HG02642 (cell line): ENCODE results near the gene HMGCLL1.
A peak's percentile ranks its signal among the peaks of the same experiment; 100 is the strongest.

Experiments
- ATAC-seq: cut with Tn5 transposase; IDR thresholded peaks from one replicate; pipeline ENCODE4 v1.9.1; 2021; ENCODE audit warnings: mild to moderate bottlenecking; ENCODE audit not compliant: unreplicated experiment, poor library complexity

Gene HMGCLL1

DNA sequence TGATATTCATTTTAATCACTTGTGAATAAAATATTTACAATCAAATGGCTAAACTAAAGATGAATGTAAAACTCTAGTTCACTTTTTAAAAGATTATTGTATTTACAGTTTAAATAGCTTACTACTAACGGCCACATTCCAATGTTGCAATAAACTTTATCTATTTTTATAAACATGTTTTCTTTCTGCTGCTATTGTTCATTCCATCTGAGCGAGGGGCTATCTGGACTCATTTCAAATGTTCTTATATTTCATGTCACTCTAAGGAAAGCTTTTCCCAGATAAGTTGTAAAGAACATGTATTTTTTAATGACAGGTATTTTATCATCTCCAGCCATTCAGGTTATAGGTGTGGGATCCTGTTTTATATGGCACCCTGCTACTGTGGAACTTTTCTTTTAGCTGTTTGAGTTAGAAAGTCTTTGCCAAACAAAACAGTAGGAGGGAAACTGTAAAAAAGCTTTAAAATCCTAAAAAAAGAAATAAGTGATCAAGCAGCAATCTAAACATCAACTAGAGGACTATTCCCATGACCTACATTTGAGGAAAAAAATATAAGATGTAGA is 42.5 kb downstream of the HMGCLL1 start:
- ATAC-seq = no peak

DNA sequence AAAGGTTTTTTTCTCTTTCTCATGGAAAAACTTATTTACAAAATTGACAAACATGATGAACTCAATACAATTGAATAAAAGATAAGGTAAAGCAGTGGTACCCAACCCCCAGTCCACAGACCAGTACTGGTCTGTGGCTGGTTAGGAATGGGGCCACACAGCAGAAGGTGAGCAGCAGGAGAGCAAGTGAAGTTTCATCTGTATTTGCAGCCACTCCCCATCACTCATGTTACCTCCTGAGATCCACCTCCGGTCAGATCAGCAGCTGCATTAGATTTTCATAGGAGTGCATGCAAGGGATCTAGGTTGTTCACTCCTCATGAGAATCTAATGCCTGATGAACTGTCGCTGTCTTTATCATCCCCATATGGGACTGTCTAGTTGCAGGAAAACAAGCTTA is 47.5 kb downstream of the HMGCLL1 start:
- no peak for ATAC-seq

DNA sequence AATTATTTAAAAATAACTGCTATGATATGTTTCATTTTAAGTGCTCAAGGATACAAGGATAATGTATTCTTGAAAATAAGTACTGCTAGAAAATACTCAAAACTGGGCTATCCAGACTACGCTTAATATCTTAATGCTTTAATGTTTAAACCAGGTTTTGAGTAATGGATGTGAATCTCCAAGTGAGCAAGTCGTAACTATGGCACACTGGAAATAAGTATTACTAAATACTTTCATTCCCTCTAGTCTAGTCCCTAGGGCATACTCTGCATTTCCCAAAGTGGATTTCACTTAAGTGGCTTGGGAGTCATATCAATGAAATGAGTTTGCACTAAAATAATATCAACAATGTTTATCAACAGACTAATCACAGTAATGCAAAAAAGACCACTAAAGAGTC is 48.1 kb downstream of the HMGCLL1 start:
- no peak for ATAC-seq

DNA sequence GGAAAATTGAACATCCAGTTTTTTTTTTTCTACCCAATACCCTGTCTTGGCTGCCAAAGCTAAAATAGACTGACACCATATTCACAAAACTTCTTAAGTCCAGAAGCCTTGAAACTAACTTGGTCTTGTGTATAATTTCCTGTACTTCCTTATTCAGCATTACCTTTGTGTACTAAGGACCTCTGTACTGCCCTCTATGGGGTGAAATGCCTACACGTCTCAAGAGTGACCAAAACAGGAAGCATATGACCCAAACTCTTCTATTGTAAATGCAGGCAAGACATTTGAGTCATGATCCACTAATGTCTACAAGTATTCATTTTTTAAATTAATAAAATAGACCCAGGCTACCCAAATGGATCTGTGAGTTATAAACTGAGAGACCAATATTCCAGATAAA is 50.4 kb downstream of the HMGCLL1 start:
- peak; percentile 70 for ATAC-seq

DNA sequence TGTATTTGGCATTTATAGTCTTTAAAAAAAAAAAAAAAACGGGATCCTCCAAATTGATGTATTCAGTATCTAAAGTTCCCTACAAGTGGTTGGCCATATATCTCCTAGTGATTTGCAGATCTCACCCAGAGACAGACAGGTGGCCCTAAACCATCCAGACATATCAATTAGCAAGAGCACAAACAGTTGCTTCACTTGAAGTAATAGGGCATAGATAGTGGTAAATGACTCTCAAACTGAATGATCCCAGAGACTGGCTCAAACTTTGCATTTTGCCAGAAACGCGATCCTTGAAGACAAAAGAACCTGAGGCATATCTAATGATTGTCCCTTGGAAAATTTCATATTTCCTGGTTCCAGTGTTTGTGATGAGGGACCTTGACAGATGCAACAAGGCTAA is 54.6 kb downstream of the HMGCLL1 start:
- no peak for ATAC-seq

DNA sequence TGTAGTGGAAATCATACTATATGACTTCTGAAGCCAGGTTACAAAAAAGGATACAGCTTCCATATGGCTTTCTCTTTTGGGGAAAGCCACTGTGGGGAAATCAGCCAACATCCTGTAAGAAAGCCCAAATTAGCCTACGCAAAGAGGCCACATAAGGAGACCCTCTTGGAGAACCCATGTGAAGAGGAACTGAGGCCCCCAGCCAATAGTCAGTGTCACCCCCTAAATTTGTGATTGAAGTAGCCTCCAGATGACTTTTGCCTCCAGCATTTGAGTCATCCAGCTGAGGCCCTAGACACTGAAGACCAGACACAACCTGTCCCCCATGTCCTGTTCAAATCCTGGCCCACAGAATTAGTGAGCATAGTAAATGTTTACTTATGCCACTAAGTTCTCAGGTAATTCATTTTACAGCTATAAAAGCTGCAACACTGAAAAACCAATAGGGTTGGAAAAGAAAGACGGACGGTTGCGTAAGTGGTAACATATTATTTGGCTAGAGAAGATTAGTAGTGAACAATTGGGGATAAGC is 60.4 kb downstream of the HMGCLL1 start:
- no peak for ATAC-seq

DNA sequence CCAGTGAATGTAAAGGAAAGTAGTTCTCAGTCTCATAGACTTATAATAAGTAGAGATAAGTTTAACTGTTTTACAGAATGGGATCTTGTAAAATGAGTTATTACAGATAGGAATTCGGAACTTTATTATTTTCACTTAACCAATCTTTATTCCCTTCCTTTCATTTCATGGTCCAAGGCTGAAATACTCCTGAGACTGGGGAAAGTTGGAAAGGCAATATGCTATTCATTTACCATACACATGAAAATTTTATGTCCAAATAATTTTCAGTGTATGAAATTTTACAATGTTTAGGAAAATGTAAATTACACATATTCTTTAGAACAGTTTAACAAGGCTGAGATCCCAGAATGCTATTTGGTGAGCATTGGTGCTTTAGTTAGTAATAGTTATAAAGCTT is 62.3 kb downstream of the HMGCLL1 start:
- ATAC-seq = no peak

DNA sequence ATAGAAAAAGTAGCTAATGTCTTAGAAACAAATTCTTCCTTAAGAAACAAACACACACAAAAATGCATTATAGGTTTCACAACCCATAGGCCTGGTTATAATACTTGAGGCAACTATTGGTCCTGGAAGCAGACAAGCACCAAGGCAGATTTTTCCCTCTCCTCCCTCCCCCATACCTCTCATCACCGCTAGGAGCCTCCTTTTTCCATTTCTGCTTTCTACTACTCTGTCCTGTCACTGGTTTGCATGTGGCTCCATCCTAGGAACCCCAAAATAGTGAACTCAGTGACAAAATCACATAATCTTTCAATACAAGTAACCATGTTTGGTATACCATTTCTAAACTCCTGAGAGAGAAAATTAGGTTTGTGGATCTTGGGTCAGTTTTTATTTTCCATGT is 66.1 kb downstream of the HMGCLL1 start:
- ATAC-seq = no peak

DNA sequence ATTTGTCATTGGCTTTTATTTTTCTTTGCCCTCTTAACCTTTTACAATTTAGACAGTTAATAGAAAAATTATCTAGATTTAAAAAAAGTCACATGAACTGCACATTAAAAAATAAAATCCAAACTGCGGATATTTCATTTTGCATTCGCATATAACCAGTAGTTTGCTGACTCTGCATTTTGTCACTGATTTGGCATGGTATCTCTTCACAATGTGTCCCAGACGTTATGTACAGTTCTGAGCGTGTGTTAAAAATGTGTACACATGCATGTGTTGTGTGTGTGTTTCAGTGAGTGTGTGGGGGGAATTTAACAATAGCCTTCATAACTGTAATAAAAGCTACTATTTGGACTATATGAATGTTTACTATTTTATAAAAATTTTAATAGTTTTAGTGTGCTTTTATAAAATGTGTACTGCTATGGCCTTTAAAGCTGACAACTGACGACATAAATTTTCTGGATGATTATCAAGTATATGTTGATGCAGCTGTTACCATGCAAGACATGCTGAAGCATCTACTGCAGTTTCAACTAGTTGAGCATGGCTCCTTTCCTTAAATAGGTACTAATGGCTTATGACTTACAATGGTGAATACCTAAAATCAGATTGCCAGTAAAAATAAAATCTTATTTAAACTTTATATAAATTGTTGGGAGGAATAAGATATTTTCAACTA is 67.7 kb downstream of the HMGCLL1 start:
- ATAC-seq = no peak

DNA sequence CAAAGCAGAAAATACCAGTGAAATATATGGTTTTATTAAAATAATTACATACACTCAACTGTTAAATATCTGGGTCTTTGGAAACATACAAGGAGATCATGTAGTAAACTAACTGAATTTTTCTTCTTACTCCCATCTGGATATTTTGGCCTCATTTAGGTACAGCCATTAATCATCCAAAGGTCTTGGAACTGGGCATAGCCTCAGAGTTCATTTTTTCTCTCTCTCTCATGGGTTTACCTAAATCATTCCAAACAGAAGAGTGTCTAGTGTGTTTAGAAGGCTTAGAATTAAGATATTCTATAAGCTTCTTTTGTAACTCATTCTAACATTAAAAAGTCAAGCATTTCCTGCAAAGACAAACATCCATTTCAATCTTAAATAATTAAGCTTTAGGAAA is 79.4 kb downstream of the HMGCLL1 start:
- ATAC-seq = no peak

DNA sequence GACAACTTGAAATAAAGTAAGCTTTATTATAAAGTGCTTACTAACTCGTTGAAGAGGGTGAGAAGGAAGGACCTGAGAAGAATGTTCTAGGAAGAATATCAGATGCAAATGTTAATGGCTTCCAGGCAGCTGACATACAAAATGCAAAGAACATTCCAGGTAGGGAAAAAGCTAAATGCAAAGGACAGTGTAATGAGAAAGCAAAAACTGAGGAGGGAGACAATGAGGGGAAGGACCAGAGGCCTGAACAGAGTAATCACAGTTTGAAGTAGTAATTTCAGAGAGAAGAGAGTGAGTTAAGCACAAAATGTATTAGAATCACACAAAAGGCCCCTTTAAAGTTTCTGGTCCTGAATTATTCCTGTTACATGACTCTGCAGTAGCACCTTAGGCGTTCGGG is 81.3 kb downstream of the HMGCLL1 start:
- no peak for ATAC-seq

DNA sequence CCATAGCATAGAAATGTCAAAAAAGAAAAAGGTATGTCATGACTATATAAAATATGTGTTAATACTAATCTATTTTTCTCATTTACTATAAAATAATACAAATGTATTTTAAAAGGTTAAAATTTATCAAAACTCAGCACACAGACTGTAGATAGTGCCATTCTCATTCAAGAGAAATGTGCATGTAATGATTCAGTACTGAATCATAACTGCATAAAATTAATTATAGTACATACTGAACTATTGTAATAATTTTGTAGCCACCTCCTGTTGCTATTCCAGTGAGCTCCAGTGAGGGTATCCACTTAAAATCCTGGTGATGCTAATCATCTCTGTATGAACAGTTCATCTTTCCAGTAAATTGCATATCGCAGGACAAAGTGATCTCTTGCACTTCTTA is 82.8 kb downstream of the HMGCLL1 start:
- no peak for ATAC-seq

DNA sequence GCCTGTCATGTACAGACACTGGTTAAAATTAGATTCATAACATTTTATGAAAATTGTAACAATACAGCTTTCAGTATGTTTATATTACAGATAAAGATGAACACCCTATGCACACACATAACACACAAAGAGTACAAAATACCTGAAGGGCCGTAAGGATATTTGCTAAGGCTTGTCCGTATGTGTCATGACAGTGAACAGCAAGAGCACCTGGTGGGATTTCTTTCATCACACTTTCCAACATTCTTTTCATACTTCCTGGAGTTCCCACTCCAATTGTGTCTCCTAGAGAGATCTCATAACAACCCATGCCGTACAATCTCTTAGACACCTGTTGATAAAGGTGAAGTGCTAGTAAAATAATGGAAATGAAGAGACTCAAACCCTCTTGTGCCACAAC is 83.7 kb downstream of the HMGCLL1 start:
- ATAC-seq = no peak

DNA sequence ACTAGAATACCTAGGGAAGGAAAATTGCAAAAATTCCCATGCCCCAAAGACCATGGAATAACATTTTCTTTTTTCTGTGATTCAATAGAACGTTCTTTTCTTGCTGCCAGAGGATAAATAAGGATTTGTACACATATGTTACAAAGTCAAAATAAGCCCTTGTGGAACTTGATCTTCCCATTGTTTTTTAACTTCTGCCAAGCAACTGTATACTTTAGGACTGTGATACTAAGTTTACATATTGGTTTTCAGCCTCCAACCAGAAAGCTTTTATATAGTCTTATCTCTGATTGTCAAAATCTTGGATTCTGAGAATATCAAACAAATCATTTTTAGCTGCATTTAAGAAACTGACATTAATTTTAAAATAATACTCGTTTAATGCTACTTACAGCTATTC is 84.6 kb downstream of the HMGCLL1 start:
- ATAC-seq = no peak

DNA sequence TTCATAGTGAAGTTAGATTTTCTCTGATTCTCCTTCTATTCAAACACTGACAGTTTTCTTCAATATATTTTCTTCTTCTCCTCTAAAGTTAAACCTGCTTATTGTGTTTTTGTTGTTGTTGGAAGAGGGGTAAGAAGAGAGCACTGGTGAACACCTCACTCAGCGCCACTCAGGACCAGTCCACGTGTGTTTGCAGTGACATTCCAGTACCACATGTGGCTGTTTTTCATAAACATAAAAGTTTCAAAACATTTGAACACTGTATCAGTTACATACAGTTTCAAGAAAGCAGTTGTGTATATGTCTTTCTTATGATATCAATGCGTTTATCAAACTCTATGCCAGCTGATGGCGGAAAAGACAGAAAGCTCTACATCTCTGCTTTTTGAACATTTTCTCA is 86.7 kb downstream of the HMGCLL1 start:
- no peak for ATAC-seq

DNA sequence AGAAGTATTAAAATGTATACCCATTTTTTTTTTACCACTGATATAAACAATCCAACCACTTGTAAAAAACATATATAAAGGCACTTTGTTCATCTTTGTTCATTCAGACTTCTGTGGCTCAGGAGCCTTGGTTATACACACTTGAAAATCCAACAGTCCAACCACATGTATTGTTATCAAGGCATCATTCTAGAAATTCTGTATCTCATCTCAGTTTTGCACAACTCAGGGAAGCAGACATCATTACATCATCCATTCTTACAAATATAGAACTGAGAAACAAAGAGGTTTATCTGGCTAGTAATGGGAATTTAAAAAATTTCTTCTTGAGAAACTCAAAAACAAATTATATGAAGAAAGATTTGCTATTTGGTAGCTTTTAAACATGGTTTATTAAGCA is 88.1 kb downstream of the HMGCLL1 start:
- no peak for ATAC-seq

DNA sequence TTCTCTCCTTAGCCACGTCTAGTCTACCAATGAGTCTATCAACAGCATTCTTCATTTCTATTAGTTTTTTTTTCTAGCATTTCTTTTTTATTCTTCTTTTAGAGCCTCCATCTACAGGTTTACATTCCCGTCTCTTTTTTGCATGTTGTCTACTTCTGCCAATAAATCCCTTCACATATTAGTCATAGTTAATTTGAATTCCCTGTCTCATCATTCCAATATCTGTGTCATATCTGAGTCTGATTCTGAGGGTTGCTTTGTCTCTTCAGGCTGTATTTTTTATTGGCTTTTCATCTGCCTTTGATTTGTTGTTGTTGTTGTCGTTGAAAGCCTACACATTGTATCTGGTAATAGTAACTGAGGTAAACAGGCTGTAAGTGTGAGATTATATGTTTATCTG is 104.6 kb downstream of the HMGCLL1 start:
- ATAC-seq = no peak

DNA sequence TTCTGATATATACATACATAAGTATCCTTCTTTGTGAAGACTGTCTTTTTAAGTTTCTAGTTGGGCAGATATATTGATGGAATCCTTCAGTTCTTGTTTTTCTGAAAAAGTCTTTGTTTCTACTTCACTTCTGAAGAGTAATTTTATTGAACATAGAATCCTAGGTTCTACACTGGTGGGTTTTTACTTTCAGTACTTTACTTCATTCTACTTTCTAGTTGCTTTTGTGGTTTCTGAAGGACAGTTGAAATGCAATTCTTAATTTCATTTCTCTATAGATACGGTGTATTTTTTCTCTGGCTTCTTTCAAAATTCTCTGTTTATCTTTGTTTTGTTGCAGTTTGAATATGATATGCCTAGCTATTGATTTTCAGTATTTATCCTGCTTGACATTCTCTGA is 105.3 kb downstream of the HMGCLL1 start:
- ATAC-seq = no peak

DNA sequence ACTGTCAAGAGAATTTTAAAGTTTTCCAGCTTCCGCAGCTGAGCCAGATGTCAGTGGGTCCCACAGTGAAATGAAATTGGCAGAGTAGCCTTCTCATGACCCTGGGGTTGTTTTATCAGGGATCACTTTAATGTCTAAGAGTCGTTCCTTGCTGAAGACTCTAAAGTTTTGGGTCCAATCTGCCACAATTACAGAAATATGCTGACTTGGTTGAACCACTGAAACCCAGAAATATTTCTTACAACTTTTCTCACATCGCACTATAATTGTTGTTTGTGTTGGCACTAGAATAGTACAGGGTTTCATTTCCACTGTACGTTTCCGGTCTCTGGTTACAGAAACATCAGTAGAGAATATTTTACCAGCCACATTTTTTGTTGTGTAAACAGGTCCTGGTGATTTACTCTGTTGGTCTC is 109.0 kb downstream of the HMGCLL1 start:
- no peak for ATAC-seq

DNA sequence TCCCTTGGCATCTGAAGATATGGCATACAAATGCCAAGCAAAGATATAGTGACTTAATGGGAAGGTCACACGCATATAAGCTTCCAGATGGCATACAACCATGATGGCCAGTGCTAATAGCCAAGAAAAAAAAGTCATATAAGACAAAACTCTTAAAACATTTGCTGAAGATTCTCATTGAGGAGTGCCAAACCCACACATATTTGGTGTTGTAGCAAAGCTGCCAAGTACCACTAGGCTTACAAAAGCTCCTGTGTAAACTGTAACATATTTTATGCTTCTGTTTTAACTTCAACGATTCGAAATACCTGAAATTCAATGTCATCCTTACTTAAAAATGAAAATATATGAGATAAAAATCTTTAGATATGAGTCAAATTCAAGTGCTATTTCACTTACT is 123.0 kb downstream of the HMGCLL1 start:
- ATAC-seq = no peak

DNA sequence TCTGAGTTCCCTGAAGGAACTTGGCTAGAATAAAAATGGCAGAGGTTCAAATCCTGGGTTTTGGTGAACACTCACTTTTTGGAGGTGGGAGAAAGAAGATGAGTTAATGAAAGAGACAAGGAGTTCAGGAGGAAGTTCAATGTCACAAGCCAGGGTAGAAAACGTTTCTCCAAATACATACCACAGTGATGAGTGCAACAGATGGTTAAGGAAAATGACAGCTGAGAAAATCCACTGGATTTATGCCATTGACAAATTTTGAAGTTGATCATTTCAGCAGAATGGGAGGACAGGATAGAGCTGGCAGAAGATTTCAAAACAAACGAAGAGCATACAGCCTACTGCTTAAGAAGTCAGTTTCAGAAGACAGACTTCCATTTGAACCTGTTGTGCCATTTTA is 129.0 kb downstream of the HMGCLL1 start:
- no peak for ATAC-seq

DNA sequence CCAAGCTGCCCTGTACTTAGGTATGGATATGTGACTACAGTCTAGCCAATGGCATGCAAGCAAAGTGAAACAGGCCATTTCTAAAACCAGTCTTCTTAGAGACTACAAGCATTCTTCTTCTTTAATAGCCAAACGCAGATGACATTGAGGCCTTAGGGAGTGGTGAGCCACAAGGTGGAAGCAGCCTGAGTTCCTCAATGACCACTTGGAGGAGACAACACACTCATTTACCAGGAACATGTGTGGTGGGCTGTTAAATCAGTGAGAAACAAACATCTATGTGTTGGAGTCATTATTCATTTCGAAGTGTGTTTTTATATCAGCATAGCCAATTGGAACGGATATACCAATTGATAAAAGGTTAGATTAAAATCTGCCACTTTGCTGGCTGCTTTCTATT is 129.8 kb downstream of the HMGCLL1 start:
- ATAC-seq = no peak
